Measurements from ENCODE around the gene PSEN1. TPM values are rescaled to one million over a fixed set of nuclear protein-coding genes. Genes with fewer than 3 reads are reported as not detected.

Gene PSEN1
- total and polyA plus RNA-seq, 12 donors, result 13.2 to 33.7 (median 24.1) TPM

- Histone ChIP-seq H3K9me3 (no peaks in the 10 kb centered on the region), H3K4me3 (no peak overlapping the region), H3K27me3 (peaks cover 0 to 3% (median 0%) of the 10 kb centered on the region in 7 donors), H3K36me3 (no peaks in the 10 kb centered on the region), H3K27ac (no peak overlapping the region), H3K4me1 (peaks cover 0 to 3% (median under 1%) of the 10 kb centered on the region in 9 donors)
- no peak for TF ChIP-seq CTCF (IDR thresholded peaks at IDR 0.05)
- intact Hi-C loops (cut with DNase I), result no loop called here
- ATAC-seq, result no peak
- DNase-seq, result no peak
- 84 to 85% methylated on average over 23 of the region's 23 CpGs for WGBS, 2 donors
Measured at GRCh38 chr14:73264080-73264884, 128.0 kb downstream of the PSEN1 start.

GRCh38 chr14:73264885-73265720 is 128.8 kb downstream of the PSEN1 start:
- intact Hi-C loops (cut with DNase I), result no loop called here

DNA sequence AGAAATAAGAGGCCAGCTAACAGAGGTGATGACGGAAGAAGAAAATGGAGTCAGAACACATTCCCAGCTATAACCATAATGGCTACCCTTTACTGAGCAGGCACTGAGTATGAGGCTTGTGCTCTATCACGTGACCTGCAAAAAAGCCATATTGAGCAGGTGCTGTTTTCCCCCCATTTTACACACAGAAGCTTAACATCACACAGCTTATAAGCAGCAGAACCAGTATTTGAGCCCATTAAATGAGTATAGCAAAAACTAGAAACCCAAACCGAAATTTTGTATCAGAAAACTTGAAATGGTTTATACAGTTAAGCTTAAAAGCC is 129.4 kb downstream of the PSEN1 start:
- no peak overlapping the region for H3K27ac ChIP-seq
- H3K4me1 ChIP-seq, result peaks cover 4 to 17% (median 8%) of the 10 kb centered on the region in 9 donors
- no peak for ATAC-seq
- intact Hi-C loops (cut with DNase I), result no loop called here
- 90 to 92% methylated on average over 3 of the region's 3 CpGs for WGBS, 2 donors
- H3K4me3 ChIP-seq, result no peak overlapping the region
- DNase-seq, result no peak
- no peaks in the 10 kb centered on the region for H3K9me3 ChIP-seq
- H3K36me3 ChIP-seq, result no peaks in the 10 kb centered on the region
- H3K27me3 ChIP-seq, result peaks cover 0 to 3% (median 0%) of the 10 kb centered on the region in 7 donors
- TF ChIP-seq CTCF (IDR thresholded peaks at IDR 0.05), result no peak

More at GRCh38 chr14:73264885-73265720, 128.8 kb downstream of the PSEN1 start:
- WGBS, 2 donors, result 85 to 86% methylated on average over 18 of the region's 18 CpGs
- no peaks in the 10 kb centered on the region for H3K36me3 ChIP-seq
- H3K27me3 ChIP-seq, result peaks cover 0 to 3% (median 0%) of the 10 kb centered on the region in 7 donors
- peaks cover 4 to 11% (median 8%) of the 10 kb centered on the region in 9 donors for H3K4me1 ChIP-seq
- DNase-seq, result no peak
- no peak for TF ChIP-seq CTCF (IDR thresholded peaks at IDR 0.05)
- no peak overlapping the region for H3K27ac ChIP-seq
- ATAC-seq, result no peak
- no peaks in the 10 kb centered on the region for H3K9me3 ChIP-seq
- no peak overlapping the region for H3K4me3 ChIP-seq

DNA sequence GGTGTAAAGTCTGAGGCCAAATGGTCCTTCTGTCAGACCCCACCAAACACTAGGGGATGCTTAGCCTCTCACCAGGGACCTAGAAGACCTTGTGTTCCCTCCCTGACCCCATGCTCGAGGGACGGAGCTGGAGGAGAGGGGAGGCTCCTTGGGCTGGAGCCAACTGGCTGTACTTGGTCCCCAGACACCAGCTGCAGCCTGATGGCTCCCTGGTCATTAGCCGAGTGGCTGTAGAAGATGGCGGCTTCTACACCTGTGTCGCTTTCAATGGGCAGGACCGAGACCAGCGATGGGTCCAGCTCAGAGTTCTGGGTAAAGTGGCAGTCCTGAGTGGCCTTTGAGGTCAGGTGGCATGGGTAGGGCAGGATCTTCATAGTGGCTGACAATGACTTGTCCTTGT is 130.0 kb downstream of the PSEN1 start:
- Histone ChIP-seq H3K36me3 (no peaks in the 10 kb centered on the region), H3K4me1 (peaks cover 4 to 17% (median 8%) of the 10 kb centered on the region in 9 donors), H3K27ac (no peak overlapping the region), H3K4me3 (no peak overlapping the region), H3K9me3 (no peaks in the 10 kb centered on the region), H3K27me3 (peaks cover 0 to 3% (median 0%) of the 10 kb centered on the region in 7 donors)
- intact Hi-C loops (cut with DNase I), result no loop called here
- TF ChIP-seq CTCF (IDR thresholded peaks at IDR 0.05), result no peak
- DNase-seq (no peak), ATAC-seq (no peak)
- WGBS, 2 donors, result 74 to 81% methylated on average over 7 of the region's 7 CpGs
